Activated CD8-positive, alpha-beta memory T cell treated with anti-CD3 and anti-CD28 coated beads, Interleukin-2, amount 10 ng/mL, durations not matched to agents 7 days and 5 days (primary cell): ENCODE results near the gene CCDC178. TPM values are rescaled to one million over a fixed set of nuclear protein-coding genes. Genes with fewer than 3 reads are reported as not detected.

Experiments used
- ATAC-seq: fragments of 150-1000 bp; cut with Tn5 transposase; one replicate; pipeline ENCODE4 v1.10.0; 2021; ENCODE audit warnings: moderate library complexity
- CTCF ChIA-PET: fragments of 350-600 bp; sonication (Branson Sonifier 250); formaldehyde crosslinking; loops from one replicate; lab custom pipeline; 2021; ENCODE audit warnings: antibody characterized with exemption; lab: Charles Lee
- DNase-seq: peaks from one replicate; pipeline ENCODE4 v3.0.0-alpha.2; 2020
- H3K27ac Mint-ChIP-seq: one replicate; pipeline ENCODE4 v1.8.0; 2021; ENCODE audit warnings: mild to moderate bottlenecking, mixed read lengths
- H3K27me3 Mint-ChIP-seq: one replicate; pipeline ENCODE4 v1.8.0; 2021; ENCODE audit warnings: mixed read lengths
- H3K36me3 Mint-ChIP-seq: one replicate; pipeline ENCODE4 v1.8.0; 2021; ENCODE audit warnings: mild to moderate bottlenecking, mixed read lengths
- H3K4me1 Mint-ChIP-seq: one replicate; pipeline ENCODE4 v1.8.0; 2021; ENCODE audit warnings: mixed read lengths
- H3K4me3 Mint-ChIP-seq: one replicate; pipeline ENCODE4 v1.8.0; 2021; ENCODE audit warnings: mild to moderate bottlenecking, moderate library complexity, mixed read lengths
- H3K9me3 Mint-ChIP-seq: one replicate; pipeline ENCODE4 v1.8.0; 2022; ENCODE audit warnings: low read depth, mixed read lengths
- total RNA-seq, 2 experiments: library from RNA; stranded (reverse); gene quantifications; one replicate each; pipeline ENCODE4 v1.2.3, GENCODE V29; 2021

CCDC178 gene
- total RNA-seq, 2 experiments from 2014 or later: not detected

DNA sequence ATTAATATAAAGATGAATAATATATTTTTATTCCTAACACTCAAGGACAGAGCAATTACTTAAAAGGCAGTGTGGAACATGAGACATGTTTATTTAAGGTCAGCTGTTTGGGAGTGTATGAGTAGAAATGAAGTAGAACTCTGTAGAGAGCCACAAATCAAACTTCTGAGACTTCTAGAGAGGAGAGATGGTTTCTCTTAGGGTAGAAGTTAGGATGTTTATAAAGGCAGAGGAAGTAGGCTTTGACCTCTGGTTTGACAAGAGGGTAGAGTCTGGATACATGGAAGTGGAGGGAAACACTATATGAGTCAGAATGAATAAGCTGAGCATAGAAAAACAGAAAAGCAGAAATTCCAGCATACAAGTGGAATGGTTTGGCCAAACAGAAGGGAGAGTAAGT, 405.6 kb downstream of the CCDC178 start:
- H3K27me3 Mint-ChIP-seq: no peaks in the 10 kb centered on the region
- no peaks in the 10 kb centered on the region for H3K4me1 Mint-ChIP-seq
- no peak overlapping the region for H3K27ac Mint-ChIP-seq
- no peak for DNase-seq
- peaks cover 4% of the 10 kb centered on the region for H3K9me3 Mint-ChIP-seq
- no peaks in the 10 kb centered on the region for H3K36me3 Mint-ChIP-seq
- H3K4me3 Mint-ChIP-seq: no peak overlapping the region
- ATAC-seq: no peak
- CTCF ChIA-PET: no interaction called here

DNA sequence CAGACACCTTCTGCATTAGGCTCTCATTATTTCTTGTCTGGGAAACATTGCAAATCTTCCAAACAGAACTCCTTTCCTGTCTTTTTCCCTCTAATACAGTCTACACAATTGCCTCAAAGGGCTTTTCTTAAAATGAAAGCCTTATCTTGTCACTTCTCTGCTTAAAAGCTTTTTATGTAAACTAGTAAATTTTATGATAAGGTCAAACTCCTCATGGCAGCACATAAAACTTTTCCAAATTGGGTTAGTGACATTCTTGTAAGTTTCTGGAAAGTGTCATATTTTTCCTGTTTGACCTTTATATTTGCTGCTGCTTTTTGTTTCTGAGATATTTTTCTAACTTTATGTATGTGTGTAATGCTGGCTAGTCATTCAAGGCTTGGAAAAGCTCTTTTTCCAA, 406.3 kb downstream of the CCDC178 start:
- Mint-ChIP-seq H3K4me3 (no peak overlapping the region), H3K27me3 (no peaks in the 10 kb centered on the region), H3K4me1 (no peaks in the 10 kb centered on the region), H3K27ac (no peak overlapping the region), H3K9me3 (peaks cover 4% of the 10 kb centered on the region), H3K36me3 (no peaks in the 10 kb centered on the region)
- no peak for DNase-seq
- no peak for ATAC-seq
- CTCF ChIA-PET: no interaction called here

DNA sequence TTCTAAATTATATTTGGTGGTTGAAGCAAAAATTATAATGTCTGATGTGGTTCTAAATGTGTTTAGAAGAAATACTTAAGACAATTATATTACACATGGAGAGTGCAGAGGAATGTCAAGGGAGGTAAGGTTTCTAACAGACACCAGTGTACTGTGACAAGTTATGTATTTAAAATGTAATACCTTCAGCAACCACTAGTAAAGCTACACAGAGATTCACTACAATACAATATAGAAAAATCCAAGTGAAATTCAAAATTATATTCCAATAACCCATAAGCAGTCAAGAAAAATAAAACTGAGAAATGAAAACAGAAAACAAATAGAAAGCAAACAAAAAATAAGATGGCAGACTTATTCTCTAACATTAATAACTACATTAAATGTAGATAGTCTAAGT, 418.2 kb downstream of the CCDC178 start:
- CTCF ChIA-PET: no interaction called here
- H3K36me3 Mint-ChIP-seq: no peaks in the 10 kb centered on the region
- no peaks in the 10 kb centered on the region for H3K9me3 Mint-ChIP-seq
- ATAC-seq (no peak), DNase-seq (no peak)
- H3K27me3 Mint-ChIP-seq: no peaks in the 10 kb centered on the region
- no peak overlapping the region for H3K27ac Mint-ChIP-seq
- no peak overlapping the region for H3K4me3 Mint-ChIP-seq
- H3K4me1 Mint-ChIP-seq: no peaks in the 10 kb centered on the region

DNA sequence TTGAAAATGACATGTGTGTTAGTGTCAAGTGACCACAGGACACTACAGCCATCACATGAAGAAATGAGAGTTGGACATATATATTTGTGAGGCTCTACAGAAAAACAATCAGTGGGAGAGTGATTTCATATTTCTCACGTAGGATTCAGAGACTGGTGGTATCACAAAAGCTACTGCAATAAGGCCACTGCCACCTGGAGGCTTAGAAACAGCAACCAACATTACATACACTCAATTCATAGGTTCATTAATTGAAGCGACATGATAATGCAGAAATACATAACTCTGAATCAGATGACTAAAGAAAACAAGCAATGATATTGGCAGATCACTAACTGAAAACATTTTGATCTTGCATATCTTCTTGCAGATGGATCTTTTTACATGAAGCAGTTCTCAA, 419.6 kb downstream of the CCDC178 start:
- H3K27me3 Mint-ChIP-seq: no peaks in the 10 kb centered on the region

DNA sequence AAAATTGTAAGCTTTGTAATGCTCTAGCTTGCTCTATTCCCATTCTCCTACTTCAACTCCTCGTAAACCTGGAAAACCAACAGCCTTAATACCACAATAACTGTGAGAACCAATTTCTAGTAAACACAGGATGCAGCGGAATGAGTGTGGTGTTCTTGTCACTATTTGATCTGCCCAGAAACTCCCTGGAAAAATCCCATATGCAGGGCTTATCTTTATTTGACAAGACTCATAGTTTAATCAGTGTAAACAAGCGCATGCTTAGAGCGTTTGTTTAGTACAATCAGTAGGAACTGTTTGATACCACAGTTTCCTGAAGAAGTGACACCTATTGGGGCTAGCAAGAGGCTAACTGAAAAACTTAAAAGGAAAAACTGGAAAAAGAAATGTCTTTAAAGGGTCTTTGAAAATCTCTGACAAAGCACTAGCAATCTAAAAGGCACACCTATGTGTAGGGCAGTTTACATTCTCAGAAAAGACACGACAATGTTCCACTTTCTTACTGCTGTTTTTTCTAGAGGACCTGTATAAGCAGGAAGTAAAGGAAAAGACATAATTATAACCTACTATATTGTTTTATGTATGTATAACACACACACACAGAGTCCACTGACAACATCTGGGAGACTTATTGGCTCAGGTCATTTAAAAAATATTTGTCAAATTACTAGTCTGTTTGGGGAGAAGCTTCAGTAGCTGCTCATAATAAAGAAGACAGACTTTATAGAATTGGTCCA, 426.3 kb downstream of the CCDC178 start:
- Mint-ChIP-seq H3K4me3 (no peak overlapping the region), H3K4me1 (no peaks in the 10 kb centered on the region)

More for the DNA sequence above, 419.6 kb downstream of the CCDC178 start:
- H3K4me1 Mint-ChIP-seq: no peaks in the 10 kb centered on the region
- no peaks in the 10 kb centered on the region for H3K36me3 Mint-ChIP-seq
- DNase-seq (no peak), ATAC-seq (no peak)
- no peak overlapping the region for H3K27ac Mint-ChIP-seq
- no peak overlapping the region for H3K4me3 Mint-ChIP-seq
- CTCF ChIA-PET: no interaction called here
- H3K9me3 Mint-ChIP-seq: no peaks in the 10 kb centered on the region

DNA sequence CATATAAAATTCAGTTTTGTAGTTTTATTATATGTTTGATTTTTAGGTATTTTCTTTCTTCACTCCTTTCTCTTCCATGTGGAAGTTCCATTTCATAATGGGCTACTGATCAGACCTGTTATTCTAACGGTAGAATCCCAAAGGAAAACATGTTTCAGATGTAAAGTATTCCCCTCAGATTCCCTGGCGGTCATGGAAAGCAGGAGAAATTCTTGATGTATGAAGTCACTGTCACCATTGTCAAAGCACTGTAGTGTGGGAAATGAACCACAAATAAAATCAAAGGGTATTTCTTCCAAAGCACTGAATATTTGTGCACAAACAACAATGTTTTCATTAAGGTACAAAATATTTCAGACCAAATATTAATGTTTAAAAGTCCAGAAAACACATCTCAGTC, 430.4 kb downstream of the CCDC178 start:
- Mint-ChIP-seq H3K4me1 (no peaks in the 10 kb centered on the region), H3K27me3 (no peaks in the 10 kb centered on the region)

More for the DNA sequence above, 426.3 kb downstream of the CCDC178 start:
- H3K27me3 Mint-ChIP-seq: no peaks in the 10 kb centered on the region
- DNase-seq: no peak
- H3K36me3 Mint-ChIP-seq: no peaks in the 10 kb centered on the region
- peaks cover 11% of the 10 kb centered on the region for H3K9me3 Mint-ChIP-seq
- no peak overlapping the region for H3K27ac Mint-ChIP-seq
- CTCF ChIA-PET: no interaction called here
- no peak for ATAC-seq

DNA sequence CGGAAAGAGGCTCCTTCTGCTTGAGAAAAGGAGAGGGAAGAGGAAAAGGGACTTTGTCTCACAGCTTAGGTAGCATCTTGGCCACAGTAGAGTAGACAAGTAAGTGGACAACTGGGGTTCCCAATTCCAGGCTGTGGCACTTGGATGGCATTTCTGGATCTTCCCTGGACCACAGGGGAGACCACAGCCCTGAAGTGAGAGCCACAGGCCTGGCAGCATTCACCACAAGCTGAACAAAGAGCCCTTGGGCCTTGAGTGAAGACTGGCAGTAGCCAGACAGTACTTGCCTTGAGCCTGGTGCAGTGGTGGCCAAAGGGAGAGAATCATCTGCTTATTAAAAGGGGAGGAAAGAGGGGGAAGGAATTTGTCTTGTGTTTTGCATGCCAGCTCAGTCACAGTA, 441.6 kb downstream of the CCDC178 start:
- ATAC-seq: no peak
- Mint-ChIP-seq H3K4me1 (no peaks in the 10 kb centered on the region), H3K36me3 (no peaks in the 10 kb centered on the region), H3K27ac (no peak overlapping the region), H3K27me3 (no peaks in the 10 kb centered on the region), H3K4me3 (no peak overlapping the region), H3K9me3 (peaks cover 2% of the 10 kb centered on the region)
- no peak for DNase-seq
- CTCF ChIA-PET: no interaction called here

More for the DNA sequence above, 430.4 kb downstream of the CCDC178 start:
- ATAC-seq: no peak
- DNase-seq: no peak
- H3K9me3 Mint-ChIP-seq: peaks cover 11% of the 10 kb centered on the region
- H3K4me3 Mint-ChIP-seq: no peak overlapping the region
- CTCF ChIA-PET: no interaction called here
- H3K36me3 Mint-ChIP-seq: no peaks in the 10 kb centered on the region
- no peak overlapping the region for H3K27ac Mint-ChIP-seq

DNA sequence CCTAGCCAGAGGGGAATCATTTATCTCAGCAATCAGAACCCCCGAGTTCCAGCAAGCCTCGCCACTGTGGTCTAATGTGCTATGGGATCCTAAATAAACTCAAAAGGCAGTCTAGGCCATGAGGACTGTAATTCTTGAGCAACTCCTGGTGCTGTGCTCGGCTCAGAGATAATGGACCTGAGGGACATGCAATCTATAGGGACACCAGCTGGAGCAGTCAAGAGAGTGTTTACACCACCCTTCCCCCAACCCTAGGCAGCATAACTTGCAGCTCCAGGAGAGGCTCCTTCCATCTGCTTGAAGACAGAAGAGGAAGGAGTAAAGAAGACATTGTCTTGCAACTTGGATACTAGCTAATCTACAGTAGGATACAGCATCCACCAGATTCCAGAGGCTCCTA, 442.2 kb downstream of the CCDC178 start:
- Mint-ChIP-seq H3K4me3 (no peak overlapping the region), H3K4me1 (no peaks in the 10 kb centered on the region), H3K27ac (no peak overlapping the region), H3K27me3 (no peaks in the 10 kb centered on the region), H3K36me3 (no peaks in the 10 kb centered on the region), H3K9me3 (peaks cover 2% of the 10 kb centered on the region)
- no peak for ATAC-seq
- no peak for DNase-seq
- CTCF ChIA-PET: no interaction called here

DNA sequence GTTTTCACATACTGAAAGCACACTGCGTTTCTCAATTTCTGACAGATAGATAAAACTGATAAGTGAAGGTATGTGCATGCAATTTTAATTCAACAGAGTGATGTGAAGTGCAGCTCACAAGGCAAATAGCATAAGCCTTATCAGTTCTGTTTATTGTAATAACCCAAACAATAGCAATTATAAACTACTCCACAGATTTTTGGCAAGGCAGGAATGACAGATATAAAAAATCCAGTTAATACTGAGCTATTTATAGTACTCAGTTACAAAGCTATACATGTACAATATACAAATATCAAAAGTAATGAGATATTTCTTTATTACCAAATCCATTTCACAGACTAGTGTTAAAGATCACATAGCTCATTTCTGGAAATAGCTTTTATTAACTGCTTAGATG, 456.8 kb downstream of the CCDC178 start:
- Mint-ChIP-seq H3K9me3 (peaks cover 4% of the 10 kb centered on the region), H3K27me3 (no peaks in the 10 kb centered on the region), H3K4me3 (no peak overlapping the region), H3K4me1 (no peaks in the 10 kb centered on the region), H3K27ac (no peak overlapping the region), H3K36me3 (no peaks in the 10 kb centered on the region)
- no peak for ATAC-seq
- no peak for DNase-seq
- CTCF ChIA-PET: no interaction called here

DNA sequence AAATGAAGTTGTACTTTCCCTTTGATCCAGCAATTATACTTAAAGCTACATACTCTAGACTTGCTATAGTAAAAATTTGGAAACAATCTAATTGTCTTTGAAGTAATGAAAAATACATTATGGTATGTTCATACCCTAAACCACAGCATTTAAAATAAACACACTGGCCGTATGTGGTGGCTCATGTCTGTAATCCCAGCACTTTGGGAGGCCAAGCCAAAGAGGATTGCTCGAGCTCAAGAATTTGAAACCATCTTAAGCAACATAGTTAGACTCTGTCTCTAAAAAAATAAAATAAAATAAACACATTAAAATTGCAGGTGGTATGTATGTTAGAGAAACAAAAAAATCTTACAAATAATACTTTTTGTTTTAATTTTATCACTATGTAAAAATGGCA, 459.6 kb downstream of the CCDC178 start:
- Mint-ChIP-seq H3K4me1 (no peaks in the 10 kb centered on the region), H3K4me3 (no peak overlapping the region), H3K36me3 (no peaks in the 10 kb centered on the region), H3K9me3 (peaks cover 4% of the 10 kb centered on the region), H3K27ac (no peak overlapping the region), H3K27me3 (no peaks in the 10 kb centered on the region)
- ATAC-seq (no peak), DNase-seq (no peak)
- CTCF ChIA-PET: no interaction called here

DNA sequence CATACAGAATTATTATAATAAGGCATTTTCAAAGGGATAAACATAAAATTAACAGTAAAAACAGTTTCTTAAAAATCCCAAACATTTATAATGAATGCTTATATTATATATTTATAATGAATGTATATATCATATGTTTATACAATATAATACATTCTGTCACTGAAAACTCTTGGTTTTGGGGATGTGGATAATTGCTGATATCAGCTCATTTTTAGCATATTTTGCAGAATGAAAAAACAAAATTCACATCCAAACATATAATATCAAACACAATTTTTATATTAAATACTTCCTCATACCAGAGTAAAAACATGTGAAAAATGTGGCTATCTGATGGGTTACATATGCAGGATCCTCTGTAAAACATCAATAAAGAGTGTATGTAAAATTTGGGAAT, 465.0 kb downstream of the CCDC178 start:
- H3K36me3 Mint-ChIP-seq: no peaks in the 10 kb centered on the region
- H3K4me1 Mint-ChIP-seq: no peaks in the 10 kb centered on the region
- CTCF ChIA-PET: no interaction called here
- H3K27me3 Mint-ChIP-seq: no peaks in the 10 kb centered on the region
- no peak for ATAC-seq
- DNase-seq: no peak
- no peak overlapping the region for H3K27ac Mint-ChIP-seq
- H3K9me3 Mint-ChIP-seq: peaks cover 4% of the 10 kb centered on the region
- no peak overlapping the region for H3K4me3 Mint-ChIP-seq

DNA sequence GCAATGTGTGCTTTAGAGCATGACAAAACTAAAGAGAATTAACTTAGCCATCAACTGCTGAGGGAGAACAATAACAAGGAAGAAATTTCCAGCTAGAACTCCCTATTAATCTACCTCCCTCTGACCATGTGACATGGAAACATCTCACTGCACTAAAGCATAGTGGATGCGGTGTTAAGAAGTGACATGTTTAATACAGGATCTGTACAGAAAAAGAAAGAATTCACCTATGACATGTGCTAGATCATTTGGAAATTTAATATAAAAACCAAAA, 465.4 kb downstream of the CCDC178 start:
- Mint-ChIP-seq H3K27me3 (no peaks in the 10 kb centered on the region), H3K27ac (no peak overlapping the region), H3K4me3 (no peak overlapping the region), H3K36me3 (no peaks in the 10 kb centered on the region), H3K9me3 (peaks cover 4% of the 10 kb centered on the region), H3K4me1 (no peaks in the 10 kb centered on the region)
- CTCF ChIA-PET: no interaction called here
- ATAC-seq: no peak
- no peak for DNase-seq

DNA sequence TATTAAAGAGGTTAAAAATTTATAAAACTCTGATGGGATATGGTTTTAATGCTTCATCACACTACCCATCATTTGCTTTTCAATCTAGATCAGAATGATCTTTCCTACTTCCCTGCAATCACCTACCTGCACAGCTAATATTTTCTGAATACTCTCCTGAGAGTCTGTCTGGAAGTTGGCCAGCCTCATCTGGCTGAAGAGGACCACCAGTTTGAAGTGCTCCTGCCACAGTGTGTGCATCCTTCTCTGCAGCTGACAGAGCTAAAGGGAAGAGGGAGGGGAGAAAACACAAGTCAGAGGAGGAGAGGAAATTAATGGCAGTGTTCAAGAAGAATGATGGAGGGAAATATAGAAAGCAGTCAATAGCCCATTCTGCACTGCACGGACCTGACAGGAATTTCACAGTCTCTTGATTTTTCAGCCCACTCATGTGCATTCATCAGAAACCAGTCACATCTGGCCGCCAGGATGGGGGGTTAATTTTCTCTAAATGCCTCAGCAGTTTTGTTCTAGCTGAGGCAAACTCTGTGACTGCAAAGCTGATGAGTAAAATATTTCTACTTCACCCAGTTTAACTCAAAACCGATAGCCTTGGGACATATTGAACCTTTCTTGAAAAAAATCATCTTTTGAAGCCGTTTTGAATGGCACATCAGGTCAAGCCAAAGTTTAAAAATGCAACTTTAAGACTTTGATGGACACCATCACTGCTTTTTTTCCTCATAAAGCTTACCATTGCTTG, 465.9 kb downstream of the CCDC178 start:
- Mint-ChIP-seq H3K36me3 (no peaks in the 10 kb centered on the region), H3K4me1 (no peaks in the 10 kb centered on the region), H3K4me3 (no peak overlapping the region), H3K27me3 (no peaks in the 10 kb centered on the region), H3K27ac (no peak overlapping the region), H3K9me3 (peaks cover 2% of the 10 kb centered on the region)
- no peak for DNase-seq
- CTCF ChIA-PET: no interaction called here
- ATAC-seq: no peak

DNA sequence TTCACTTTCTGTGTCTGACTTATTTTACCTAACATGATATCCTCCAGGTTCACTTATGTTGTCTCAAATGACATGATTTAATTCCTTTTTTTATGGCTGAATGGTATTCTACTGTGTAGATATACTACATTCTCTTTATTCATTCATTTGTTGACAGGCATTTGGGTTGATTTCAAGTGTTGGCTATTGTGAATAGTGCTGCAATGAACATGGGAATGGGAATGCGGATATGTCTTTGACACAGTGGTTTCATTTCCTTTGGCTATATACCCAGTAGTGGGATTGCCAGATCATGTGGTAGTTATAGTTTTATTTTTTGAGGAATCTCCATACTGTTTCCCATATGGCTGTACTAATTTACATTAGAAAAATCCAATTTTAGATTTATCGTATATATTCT, 472.3 kb downstream of the CCDC178 start:
- Mint-ChIP-seq H3K27me3 (no peaks in the 10 kb centered on the region), H3K9me3 (no peaks in the 10 kb centered on the region), H3K4me1 (no peaks in the 10 kb centered on the region), H3K27ac (no peak overlapping the region), H3K36me3 (no peaks in the 10 kb centered on the region), H3K4me3 (no peak overlapping the region)
- no peak for ATAC-seq
- CTCF ChIA-PET: no interaction called here
- no peak for DNase-seq
